ENCODE data around the gene C20orf96.
A peak's percentile ranks its signal among the peaks of the same experiment; 100 is the strongest.

The C20orf96 gene

GRCh38 chr20:328975-329695 is 38.6 kb upstream of the C20orf96 start:
- H3K4me3 ChIP-seq (ENCODE audit: low read depth, low read length) = no peak overlapping the region
- H3K36me3 ChIP-seq (replicated peaks) = no peaks in the 10 kb centered on the region
- no peak overlapping the region for H3K27ac ChIP-seq
- DNase-seq = no peak
- no peaks in the 10 kb centered on the region for H3K27me3 ChIP-seq (replicated peaks)
- no peak for TF ChIP-seq CTCF (IDR thresholded peaks at IDR 0.05; ENCODE audit: low read depth, low read length, missing control alignments)
- in situ Hi-C loops (cut with HindIII; ENCODE audit: low pct_ligation_motif_present, low sequenced_read_pairs) = no loop called here

GRCh38 chr20:328027-328974 is 37.8 kb upstream of the C20orf96 start:
- in situ Hi-C loops (cut with HindIII; ENCODE audit: low pct_ligation_motif_present, low sequenced_read_pairs) = no loop called here
- TF ChIP-seq CTCF (IDR thresholded peaks at IDR 0.05; ENCODE audit: low read depth, low read length, missing control alignments) = no peak
- Histone ChIP-seq H3K4me3 (ENCODE audit: low read depth, low read length) (peak overlapping the region; percentile 59), H3K27me3 (replicated peaks) (no peaks in the 10 kb centered on the region), H3K27ac (no peak overlapping the region), H3K36me3 (replicated peaks) (no peaks in the 10 kb centered on the region)
- no peak for DNase-seq

- H3K4me3 ChIP-seq (ENCODE audit: low read depth, low read length) = peak overlapping the region; percentile 59
- no peaks in the 10 kb centered on the region for H3K36me3 ChIP-seq (replicated peaks)
- in situ Hi-C loops (cut with HindIII; ENCODE audit: low pct_ligation_motif_present, low sequenced_read_pairs) = no loop called here
- H3K27me3 ChIP-seq (replicated peaks) = no peaks in the 10 kb centered on the region
- peak; percentile 74 for DNase-seq
- no peak for TF ChIP-seq CTCF (IDR thresholded peaks at IDR 0.05; ENCODE audit: low read depth, low read length, missing control alignments)
- H3K27ac ChIP-seq = peak overlapping the region; percentile 7
These were observed 36.9 kb upstream of the C20orf96 start for GRCh38 chr20:327186-328026.

- DNase-seq = no peak
- no peaks in the 10 kb centered on the region for H3K27me3 ChIP-seq (replicated peaks)
- in situ Hi-C loops (cut with HindIII; ENCODE audit: low pct_ligation_motif_present, low sequenced_read_pairs) = no loop called here
- no peaks in the 10 kb centered on the region for H3K36me3 ChIP-seq (replicated peaks)
- H3K4me3 ChIP-seq (ENCODE audit: low read depth, low read length) = peak overlapping the region; percentile 59
- no peak for TF ChIP-seq CTCF (IDR thresholded peaks at IDR 0.05; ENCODE audit: low read depth, low read length, missing control alignments)
- H3K27ac ChIP-seq = peak overlapping the region; percentile 77
These were observed 36.2 kb upstream of the C20orf96 start for GRCh38 chr20:326645-327185.

GRCh38 chr20:325889-326644 is 35.5 kb upstream of the C20orf96 start:
- H3K27me3 ChIP-seq (replicated peaks) = no peaks in the 10 kb centered on the region
- in situ Hi-C loops (cut with HindIII; ENCODE audit: low pct_ligation_motif_present, low sequenced_read_pairs) = no loop called here
- DNase-seq = peak; percentile 58
- TF ChIP-seq CTCF (IDR thresholded peaks at IDR 0.05; ENCODE audit: low read depth, low read length, missing control alignments) = no peak
- peak overlapping the region; percentile 59 for H3K4me3 ChIP-seq (ENCODE audit: low read depth, low read length)
- peak overlapping the region; percentile 77 for H3K27ac ChIP-seq
- no peaks in the 10 kb centered on the region for H3K36me3 ChIP-seq (replicated peaks)
